ENCODE measurements around the gene ARHGAP9. TPM values are rescaled to one million over a fixed set of nuclear protein-coding genes. Genes with fewer than 3 reads are reported as not detected.

ARHGAP9 gene
- total and polyA plus RNA-seq, 2 donors (not counting 1 experiment from before 2014, with no cell fraction given): under 0.01 to 0.08 TPM

- Histone ChIP-seq H2AFZ (ENCODE audit: low read length) (no peak overlapping the region), H3K27ac (ENCODE audit: insufficient read depth, low read length) (no peak overlapping the region)
- DNase-seq (ENCODE audit: low read depth in 2 of 2): no peak
Observed at GRCh38 chr12:57516617-57517153, 37.0 kb upstream of the ARHGAP9 start.

GRCh38 chr12:57515934-57516541 is 36.4 kb upstream of the ARHGAP9 start:
- Histone ChIP-seq H3K9ac (ENCODE audit: insufficient read depth, low read length) (no peak overlapping the region), H3K27ac (ENCODE audit: insufficient read depth, low read length) (no peak overlapping the region), H3K4me3 (replicated peaks in 1 of 4; ENCODE audit: control extremely low read depth in 1 of 4, insufficient read depth in 1 of 4, low read depth in 3 of 4, low read length in 4 of 4) (no peak overlapping the region), H3K27me3 (ENCODE audit: control insufficient read depth, insufficient read depth, low read length) (no peaks in the 10 kb centered on the region), H2AFZ (ENCODE audit: low read length) (no peak overlapping the region), H3K4me1 (ENCODE audit: control insufficient read depth, extremely low read depth, insufficient read depth, low read length) (peaks cover 17% of the 10 kb centered on the region), H3K4me2 (ENCODE audit: extremely low read depth, insufficient read depth, low read length) (no peak overlapping the region), H3K79me2 (ENCODE audit: control insufficient read depth, insufficient read depth, low read length) (peaks cover 36% of the 10 kb centered on the region), H4K20me1 (ENCODE audit: control insufficient read depth, extremely low read depth, insufficient read depth, low read length) (peaks cover 3% of the 10 kb centered on the region), H3K36me3 (ENCODE audit: control insufficient read depth, insufficient read depth, low read length) (peaks cover 29% of the 10 kb centered on the region), H3K9me3 (ENCODE audit: control insufficient read depth, insufficient read depth, low read depth, low read length) (no peaks in the 10 kb centered on the region)
- peak in 1 of 2 donors; percentile 37 for DNase-seq (ENCODE audit: low read depth in 2 of 2)
- no peak for TF ChIP-seq EZH2 (IDR thresholded peaks at IDR 0.05; ENCODE audit: low read length, missing control alignments)
- TF ChIP-seq, protein P1, sequence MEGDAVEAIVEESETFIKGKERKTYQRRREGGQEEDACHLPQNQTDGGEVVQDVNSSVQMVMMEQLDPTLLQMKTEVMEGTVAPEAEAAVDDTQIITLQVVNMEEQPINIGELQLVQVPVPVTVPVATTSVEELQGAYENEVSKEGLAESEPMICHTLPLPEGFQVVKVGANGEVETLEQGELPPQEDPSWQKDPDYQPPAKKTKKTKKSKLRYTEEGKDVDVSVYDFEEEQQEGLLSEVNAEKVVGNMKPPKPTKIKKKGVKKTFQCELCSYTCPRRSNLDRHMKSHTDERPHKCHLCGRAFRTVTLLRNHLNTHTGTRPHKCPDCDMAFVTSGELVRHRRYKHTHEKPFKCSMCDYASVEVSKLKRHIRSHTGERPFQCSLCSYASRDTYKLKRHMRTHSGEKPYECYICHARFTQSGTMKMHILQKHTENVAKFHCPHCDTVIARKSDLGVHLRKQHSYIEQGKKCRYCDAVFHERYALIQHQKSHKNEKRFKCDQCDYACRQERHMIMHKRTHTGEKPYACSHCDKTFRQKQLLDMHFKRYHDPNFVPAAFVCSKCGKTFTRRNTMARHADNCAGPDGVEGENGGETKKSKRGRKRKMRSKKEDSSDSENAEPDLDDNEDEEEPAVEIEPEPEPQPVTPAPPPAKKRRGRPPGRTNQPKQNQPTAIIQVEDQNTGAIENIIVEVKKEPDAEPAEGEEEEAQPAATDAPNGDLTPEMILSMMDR (conservative IDR thresholded peaks at IDR 0.05 in 1 of 2, IDR thresholded peaks at IDR 0.05 in 1 of 2; ENCODE audit: low read depth in 1 of 2, low read length in 2 of 2): no peak

More at GRCh38 chr12:57516617-57517153, 37.0 kb upstream of the ARHGAP9 start:
- H3K36me3 ChIP-seq (ENCODE audit: control insufficient read depth, insufficient read depth, low read length): peaks cover 29% of the 10 kb centered on the region
- TF ChIP-seq, protein P1 (conservative IDR thresholded peaks at IDR 0.05 in 1 of 2, IDR thresholded peaks at IDR 0.05 in 1 of 2; ENCODE audit: low read depth in 1 of 2, low read length in 2 of 2): no peak
- TF ChIP-seq EZH2 (IDR thresholded peaks at IDR 0.05; ENCODE audit: low read length, missing control alignments): no peak
- H3K4me3 ChIP-seq (replicated peaks in 1 of 4; ENCODE audit: control extremely low read depth in 1 of 4, insufficient read depth in 1 of 4, low read depth in 3 of 4, low read length in 4 of 4): peak overlapping the region in 2 of 4 experiments; percentile 82 to 99
- H3K27me3 ChIP-seq (ENCODE audit: control insufficient read depth, insufficient read depth, low read length): no peaks in the 10 kb centered on the region
- H4K20me1 ChIP-seq (ENCODE audit: control insufficient read depth, extremely low read depth, insufficient read depth, low read length): peaks cover 3% of the 10 kb centered on the region
- H3K9ac ChIP-seq (ENCODE audit: insufficient read depth, low read length): no peak overlapping the region
- H3K4me2 ChIP-seq (ENCODE audit: extremely low read depth, insufficient read depth, low read length): no peak overlapping the region
- no peaks in the 10 kb centered on the region for H3K9me3 ChIP-seq (ENCODE audit: control insufficient read depth, insufficient read depth, low read depth, low read length)
- H3K79me2 ChIP-seq (ENCODE audit: control insufficient read depth, insufficient read depth, low read length): peaks cover 36% of the 10 kb centered on the region
- peaks cover 21% of the 10 kb centered on the region for H3K4me1 ChIP-seq (ENCODE audit: control insufficient read depth, extremely low read depth, insufficient read depth, low read length)

- H3K79me2 ChIP-seq (ENCODE audit: control insufficient read depth, insufficient read depth, low read length): peaks cover 36% of the 10 kb centered on the region
- H3K4me3 ChIP-seq (replicated peaks in 1 of 4; ENCODE audit: control extremely low read depth in 1 of 4, insufficient read depth in 1 of 4, low read depth in 3 of 4, low read length in 4 of 4): no peak overlapping the region
- no peaks in the 10 kb centered on the region for H3K27me3 ChIP-seq (ENCODE audit: control insufficient read depth, insufficient read depth, low read length)
- no peak for DNase-seq (ENCODE audit: low read depth in 2 of 2)
- peaks cover 30% of the 10 kb centered on the region for H3K36me3 ChIP-seq (ENCODE audit: control insufficient read depth, insufficient read depth, low read length)
- peaks cover 3% of the 10 kb centered on the region for H4K20me1 ChIP-seq (ENCODE audit: control insufficient read depth, extremely low read depth, insufficient read depth, low read length)
- no peak overlapping the region for H3K27ac ChIP-seq (ENCODE audit: insufficient read depth, low read length)
- H2AFZ ChIP-seq (ENCODE audit: low read length): no peak overlapping the region
- no peak overlapping the region for H3K9ac ChIP-seq (ENCODE audit: insufficient read depth, low read length)
- TF ChIP-seq EZH2 (IDR thresholded peaks at IDR 0.05; ENCODE audit: low read length, missing control alignments): no peak
- TF ChIP-seq, protein P1 (conservative IDR thresholded peaks at IDR 0.05 in 1 of 2, IDR thresholded peaks at IDR 0.05 in 1 of 2; ENCODE audit: low read depth in 1 of 2, low read length in 2 of 2): no peak
- peaks cover 14% of the 10 kb centered on the region for H3K4me1 ChIP-seq (ENCODE audit: control insufficient read depth, extremely low read depth, insufficient read depth, low read length)
- H3K4me2 ChIP-seq (ENCODE audit: extremely low read depth, insufficient read depth, low read length): no peak overlapping the region
- H3K9me3 ChIP-seq (ENCODE audit: control insufficient read depth, insufficient read depth, low read depth, low read length): no peaks in the 10 kb centered on the region
Observed at GRCh38 chr12:57515408-57515933, 35.8 kb upstream of the ARHGAP9 start.
